ENCODE measurements around the gene KLF7. TPM values are rescaled to one million over a fixed set of nuclear protein-coding genes. Genes with fewer than 3 reads are reported as not detected.
A peak's percentile ranks its signal among the peaks of the same experiment; 100 is the strongest.

Gene KLF7
- total RNA-seq = 41.7 and 45.8 TPM in 2 replicates

DNA sequence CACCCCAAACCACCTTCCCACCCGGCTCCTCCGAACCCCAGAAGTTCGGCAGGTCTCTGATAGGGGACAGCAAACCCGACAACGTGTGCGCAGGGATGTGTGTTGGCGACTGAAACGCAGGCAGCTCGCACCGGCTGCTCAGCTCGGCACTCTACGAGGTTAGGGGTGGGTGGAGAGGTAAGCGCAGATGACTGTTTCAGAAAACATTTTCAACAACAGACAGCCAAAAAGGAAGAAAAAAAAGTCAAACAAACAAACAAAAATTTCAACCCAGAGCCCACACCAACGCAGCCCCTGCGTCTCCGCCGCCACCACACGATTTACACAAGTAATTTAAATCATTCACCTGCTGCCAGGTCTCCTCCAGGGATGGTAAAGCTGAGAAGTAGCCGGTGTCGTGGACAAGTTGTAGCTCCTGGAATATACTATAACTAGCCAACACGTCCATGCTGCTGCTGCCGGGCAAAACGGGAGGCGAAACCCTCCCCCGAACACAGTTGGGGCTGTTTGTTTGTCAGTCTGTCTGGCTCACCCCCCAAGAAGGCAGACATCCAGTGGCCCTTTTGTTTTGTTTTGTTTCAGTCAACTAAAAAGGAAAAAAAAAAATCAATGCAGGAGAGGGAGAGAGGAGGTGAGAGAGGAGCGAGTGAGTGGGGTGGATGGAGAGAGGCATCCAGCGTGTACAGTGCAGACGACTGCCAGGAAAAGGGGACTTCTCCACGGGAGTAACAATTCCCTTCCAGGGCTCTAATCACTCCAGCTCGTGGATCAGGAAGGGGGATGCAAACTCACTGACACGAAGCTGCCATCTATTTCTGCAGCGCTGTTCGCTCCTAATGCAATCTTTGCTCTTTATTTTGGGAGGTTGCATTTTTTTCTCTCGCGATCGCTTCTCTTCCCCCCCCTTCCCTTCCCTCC is at the start of gene KLF7:
Gene KLF7, minus strand, starts transcription at position 828 of the 918 bp plus-strand sequence. Its CDS starts 380 bp downstream, at position 448.

Small RNA genes within 50 kb of the gene (small RNA-seq; reads per million reads assigned to genes)
- gene MIR2355 (7.9 reads per million, percentile 87 among the genes with 10 or more reads in this experiment), gene MIR7845 (not detected)

Other genes with a start within 250 kb of the KLF7 start
- gene CPO, start 226.4 kb downstream of the KLF7 start, total RNA-seq = not detected in 2 replicates